NCI-H187 (cell line): ENCODE measurements around the gene GALR1.
"Not testable (repeated sequence)": the region's sequence is repeated elsewhere in the genome, so short reads cannot be mapped to it uniquely, and the experiment has no call there.

Experiments used
- DNase-seq, 2 experiments: peaks; one replicate each; lab custom pipeline; 2025; lab: John Stamatoyannopoulos, UW

The GALR1 gene

DNA sequence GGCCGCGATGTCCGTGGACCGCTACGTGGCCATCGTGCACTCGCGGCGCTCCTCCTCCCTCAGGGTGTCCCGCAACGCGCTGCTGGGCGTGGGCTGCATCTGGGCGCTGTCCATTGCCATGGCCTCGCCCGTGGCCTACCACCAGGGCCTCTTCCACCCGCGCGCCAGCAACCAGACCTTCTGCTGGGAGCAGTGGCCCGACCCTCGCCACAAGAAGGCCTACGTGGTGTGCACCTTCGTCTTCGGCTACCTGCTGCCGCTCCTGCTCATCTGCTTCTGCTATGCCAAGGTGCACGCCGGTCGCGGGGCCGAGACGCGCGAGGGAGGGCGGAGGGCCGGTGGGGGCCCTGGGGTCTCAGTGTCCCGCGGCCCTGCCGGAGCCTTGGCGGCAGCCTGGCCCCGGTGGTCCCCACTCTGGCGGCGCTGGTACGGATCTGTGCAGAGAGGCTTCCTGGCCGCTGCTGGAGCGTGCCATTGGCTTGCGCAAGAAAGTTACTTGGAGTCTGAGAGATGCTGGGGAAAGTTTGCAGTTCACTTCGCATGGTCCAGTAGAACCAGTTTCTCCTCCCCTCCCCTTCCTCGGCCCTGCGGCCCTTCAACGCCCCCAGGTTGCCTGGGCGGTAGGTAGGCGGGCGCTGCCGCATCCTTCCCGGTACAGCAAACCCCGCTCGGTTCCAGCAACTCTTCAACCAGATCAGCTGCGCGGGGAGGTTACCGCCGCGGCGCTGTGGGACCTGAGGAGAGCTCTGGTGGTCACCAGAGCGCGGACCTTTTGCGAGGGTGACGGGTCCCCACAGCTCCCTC lies 1.5 kb downstream of the GALR1 start:
- DNase-seq: no peak

DNA sequence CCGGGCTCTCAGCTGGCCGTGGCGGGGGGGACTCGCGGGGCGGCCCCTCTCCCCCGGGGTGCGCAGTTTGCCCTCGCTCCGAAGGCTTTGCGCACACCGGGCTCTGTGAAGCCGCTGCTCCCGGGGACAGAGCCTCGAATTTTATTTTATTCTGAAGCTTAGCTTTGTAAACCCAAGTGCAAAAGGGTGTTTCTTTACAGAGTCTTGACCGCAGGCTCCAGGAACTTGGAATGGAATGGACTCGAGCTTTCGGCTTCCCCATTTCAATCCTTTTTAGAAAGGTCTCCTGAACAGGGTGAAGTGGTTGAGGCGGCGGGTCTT lies 2.0 kb downstream of the GALR1 start:
- no peak for DNase-seq

- DNase-seq: no peak
These were observed 5.2 kb downstream of the GALR1 start for GRCh38 chr18:77254711-77255405.

- no peak for DNase-seq
These were observed 5.9 kb downstream of the GALR1 start for GRCh38 chr18:77255426-77256105.

DNA sequence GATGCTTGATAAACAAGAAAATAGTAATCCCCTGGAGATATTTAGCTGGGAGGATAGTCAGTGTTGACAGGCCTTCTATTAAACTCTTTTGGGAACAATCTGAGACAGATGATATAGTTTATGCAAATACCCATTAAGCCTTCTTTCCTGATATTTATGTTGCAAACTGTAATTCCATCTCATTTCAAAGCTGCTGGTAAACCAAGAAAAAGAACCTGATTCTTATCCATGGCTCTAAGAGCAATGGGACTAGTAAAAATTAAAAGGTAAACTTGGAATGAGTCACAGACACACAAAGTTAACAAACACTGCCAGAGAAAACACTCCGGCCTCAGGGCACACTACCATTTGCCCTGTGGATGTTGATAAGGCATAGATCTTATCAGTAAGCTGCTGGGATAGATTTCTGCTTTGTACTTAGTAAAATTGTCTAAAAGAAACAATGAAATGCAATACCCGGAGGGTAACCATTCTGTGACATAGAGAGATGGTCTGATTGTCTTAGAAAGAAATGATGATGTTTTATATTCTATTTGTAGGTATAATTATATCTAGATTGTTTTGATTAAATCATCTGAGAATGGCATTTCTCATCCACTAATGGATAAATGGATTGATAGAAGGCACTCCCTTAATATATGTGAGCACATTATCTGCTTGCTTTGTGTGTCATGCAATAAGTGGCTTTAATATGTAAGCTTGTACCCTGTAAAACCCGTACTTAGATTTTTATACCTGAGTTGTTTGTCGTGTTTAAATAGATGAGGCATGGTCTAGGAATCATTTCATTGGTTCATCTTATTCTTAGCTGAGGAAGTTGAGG lies 13.2 kb downstream of the GALR1 start:
- no peak for DNase-seq

GRCh38 chr18:77263466-77263763 lies 13.8 kb downstream of the GALR1 start:
- DNase-seq: no peak

DNA sequence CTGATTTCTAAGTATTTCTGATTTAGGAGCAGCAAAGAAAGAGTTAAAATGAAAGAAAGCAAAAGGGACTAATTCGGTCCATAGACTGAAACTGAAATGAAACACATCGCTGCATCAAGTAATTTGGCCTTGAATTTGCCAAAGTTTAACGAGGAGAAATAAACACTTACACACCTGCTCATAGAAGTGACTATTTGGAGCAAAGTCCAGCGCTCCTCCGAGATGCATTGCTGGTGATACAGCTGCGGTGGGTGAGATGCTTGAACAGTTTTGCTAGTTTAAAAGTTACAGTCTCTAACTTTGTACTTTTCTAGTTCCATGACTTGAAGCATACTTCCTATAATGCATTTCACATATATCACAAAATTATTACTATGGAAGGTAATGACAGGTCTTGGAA lies 18.3 kb downstream of the GALR1 start:
- DNase-seq: no peak

- DNase-seq: no peak
These were observed 18.8 kb downstream of the GALR1 start for GRCh38 chr18:77268456-77268855.

- no peak for DNase-seq
These were observed 22.2 kb downstream of the GALR1 start for GRCh38 chr18:77271576-77272481.

GRCh38 chr18:77290841-77291240 lies 41.2 kb downstream of the GALR1 start:
- not testable (repeated sequence) for DNase-seq

DNA sequence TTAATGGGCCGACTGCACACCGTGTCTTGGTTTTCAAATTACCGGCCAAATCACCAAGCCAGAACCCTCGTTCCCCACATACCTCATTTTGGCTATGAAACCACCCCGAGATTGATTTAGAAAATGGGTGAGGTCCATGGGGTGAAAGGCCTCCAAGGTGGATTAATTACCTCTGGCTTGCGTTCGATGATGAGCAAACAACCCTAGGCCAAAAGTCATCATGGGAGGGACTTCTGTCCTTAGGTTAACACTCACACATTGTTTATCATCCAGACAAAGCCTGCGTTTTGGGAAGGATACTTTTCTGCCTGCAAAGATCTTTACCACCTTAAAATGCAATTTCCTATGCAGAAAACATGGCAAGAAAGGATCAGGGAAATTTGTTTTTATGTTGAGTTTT lies 48.5 kb downstream of the GALR1 start:
- DNase-seq: no peak

DNA sequence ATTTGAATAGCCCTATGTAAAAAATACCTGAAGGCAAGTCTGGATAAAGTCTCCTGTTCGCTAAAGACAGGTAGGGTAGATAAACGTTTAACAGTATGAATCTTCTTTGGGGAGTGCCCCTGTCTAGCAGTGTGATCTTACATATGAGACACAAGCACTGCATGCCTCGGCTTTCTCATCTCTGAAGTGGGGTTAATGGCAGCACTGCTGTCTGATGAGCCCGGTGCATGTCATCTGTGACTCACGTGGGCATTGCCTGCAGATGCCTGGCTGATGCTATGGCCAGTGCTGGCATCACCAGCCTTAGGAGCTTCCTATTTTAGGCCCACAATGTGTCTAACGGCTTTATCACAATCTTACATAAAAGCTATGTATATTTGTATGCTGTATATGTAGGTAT lies 50.1 kb downstream of the GALR1 start:
- no peak for DNase-seq

GRCh38 chr18:77300579-77300978 lies 50.9 kb downstream of the GALR1 start:
- no peak for DNase-seq

DNA sequence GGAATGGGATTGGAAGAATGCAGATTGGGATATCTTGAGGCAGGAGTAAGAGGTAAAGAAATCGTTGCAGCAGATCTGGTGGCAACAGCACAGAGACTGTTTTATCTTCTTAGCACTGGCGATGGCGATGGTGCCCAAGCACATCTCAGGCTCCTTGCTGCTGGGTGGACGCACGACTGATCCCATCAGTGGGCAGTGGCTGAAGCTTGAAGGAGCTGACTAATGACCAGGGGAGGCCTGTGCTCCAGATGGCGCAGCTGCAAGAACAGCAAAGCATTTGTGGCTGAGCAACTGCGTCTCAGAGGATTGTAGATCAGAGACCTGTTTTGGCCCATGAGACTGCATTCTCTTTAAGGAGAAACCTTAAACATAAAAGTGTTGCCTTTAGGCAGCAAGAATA lies 54.6 kb downstream of the GALR1 start:
- no peak for DNase-seq

- DNase-seq: no peak
These were observed 56.0 kb downstream of the GALR1 start for GRCh38 chr18:77305676-77306075.

GRCh38 chr18:77308216-77308615 lies 58.6 kb downstream of the GALR1 start:
- DNase-seq: no peak

DNA sequence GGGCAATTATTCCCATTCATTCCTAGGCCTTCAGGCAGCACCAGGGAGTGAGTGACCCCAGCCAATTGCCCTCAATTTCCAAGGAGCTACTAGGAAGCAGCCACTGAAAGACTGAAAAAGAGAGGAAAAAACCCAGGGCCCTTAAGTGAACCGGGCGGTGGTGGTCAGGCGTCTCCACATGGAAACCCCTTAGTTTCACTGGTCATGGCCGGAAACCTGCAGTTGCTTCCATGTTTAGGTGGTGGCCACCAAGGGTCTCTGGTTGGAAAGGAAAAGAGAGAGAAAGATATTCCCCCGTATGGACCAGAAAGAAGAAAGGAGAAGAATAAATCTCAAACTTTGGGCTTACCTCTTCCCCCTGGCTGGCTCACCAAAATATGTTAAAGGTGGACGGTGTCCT lies 64.9 kb downstream of the GALR1 start:
- no peak for DNase-seq

GRCh38 chr18:77314952-77315351 lies 65.3 kb downstream of the GALR1 start:
- no peak for DNase-seq

GRCh38 chr18:77316008-77316407 lies 66.4 kb downstream of the GALR1 start:
- DNase-seq: no peak

- DNase-seq: no peak
These were observed 67.0 kb downstream of the GALR1 start for GRCh38 chr18:77316641-77317040.

DNA sequence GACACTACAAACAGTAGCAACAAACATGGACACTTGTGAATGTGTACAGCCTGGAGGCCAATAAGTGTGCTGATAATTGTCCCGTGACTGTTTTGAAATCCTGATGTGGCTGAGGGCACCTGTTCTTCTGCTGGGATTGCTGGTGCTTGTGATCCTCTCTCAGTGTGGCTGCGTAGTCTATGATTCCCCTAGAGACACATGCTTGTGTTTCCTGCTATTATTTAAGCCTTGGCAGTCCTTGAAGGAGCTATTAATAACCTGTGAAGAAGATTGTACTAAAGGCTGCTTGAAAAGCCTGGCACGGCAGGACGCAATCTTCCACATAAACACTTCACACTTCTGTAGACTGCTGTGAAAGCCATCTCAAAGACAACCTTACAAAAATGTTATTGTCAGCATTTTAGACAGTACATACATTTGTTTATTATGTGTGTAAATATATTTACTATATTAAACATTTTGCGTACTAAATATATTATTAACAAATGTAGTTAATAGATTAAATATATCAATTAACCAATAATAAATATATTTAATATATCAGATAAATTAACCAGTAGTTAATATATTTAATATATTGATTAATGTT lies 71.4 kb downstream of the GALR1 start:
- peak; percentile 31 to 65 for DNase-seq
